Muscle of leg (tissue), 11 donors: Measurements from ENCODE around the gene HOXA11. TPM values are rescaled to one million over a fixed set of nuclear protein-coding genes. Genes with fewer than 3 reads are reported as not detected.

ENCODE experiments used
- DNase-seq: peaks from one replicate; pipeline ENCODE4 v3.0.0; 2013
- H3K27ac ChIP-seq: one replicate; pipeline ENCODE4 v1.5.1; 2013; ENCODE audit warnings: mild to moderate bottlenecking, low read length, control low read depth
- H3K27me3 ChIP-seq: one replicate; pipeline ENCODE4 v1.6.1; 2013; ENCODE audit warnings: low read length; ENCODE audit not compliant: control insufficient read depth, insufficient read depth
- H3K36me3 ChIP-seq: one replicate; pipeline ENCODE4 v1.6.1; 2013; ENCODE audit warnings: low read length; ENCODE audit not compliant: control insufficient read depth, insufficient read depth
- H3K4me1 ChIP-seq: one replicate; pipeline ENCODE4 v1.6.1; 2013; ENCODE audit warnings: low read length; ENCODE audit not compliant: control insufficient read depth, insufficient read depth
- H3K4me3 ChIP-seq: one replicate; pipeline ENCODE4 v1.5.1; 2013; ENCODE audit warnings: low read length, control low read depth
- H3K9me3 ChIP-seq: replicated peaks from 2 replicates; pipeline ENCODE4 v1.6.1; 2013; ENCODE audit warnings: low read depth, low read length; ENCODE audit not compliant: control insufficient read depth
- WGBS: methylation state at CpG from one replicate; pipeline ENCODE4 v1.1.5; 2013; ENCODE audit warnings: missing lambda C conversion rate; ENCODE audit not compliant: insufficient coverage; 5-methylcytosine and 5-hydroxymethylcytosine counted together
- polyA plus RNA-seq, 8 donors: library from polyadenylated mRNA; unstranded; fragments of 120-200 nt; gene quantifications; one replicate each; pipeline versions ENCODE4 v1.2.1 to v1.2.3, GENCODE V29; 2013; ENCODE audit warnings: inconsistent platforms in 1 of 8, low replicate concordance in 1 of 8; ENCODE audit not compliant: insufficient read length in 8 of 8, insufficient read depth in 1 of 8
- total RNA-seq: library from RNA; stranded (reverse); fragments of 120-200 nt; gene quantifications from one replicate; pipeline ENCODE4 v1.2.4, GENCODE V29; 2013

HOXA11 gene
- total and polyA plus RNA-seq, 9 donors = 2.0 to 12.0 (median 6.5) TPM

GRCh38 chr7:27207348-27207985 lies 22.4 kb upstream of the HOXA11 start:
- H3K27me3 ChIP-seq = peaks cover 89% of the 10 kb centered on the region
- no peak for DNase-seq
- no peak overlapping the region for H3K4me3 ChIP-seq
- WGBS = 50% methylated on average over 2 of the region's 7 CpGs
- H3K9me3 ChIP-seq = peaks cover 1% of the 10 kb centered on the region
- H3K27ac ChIP-seq = no peak overlapping the region
- no peaks in the 10 kb centered on the region for H3K36me3 ChIP-seq
- H3K4me1 ChIP-seq = peaks cover 17% of the 10 kb centered on the region

DNA sequence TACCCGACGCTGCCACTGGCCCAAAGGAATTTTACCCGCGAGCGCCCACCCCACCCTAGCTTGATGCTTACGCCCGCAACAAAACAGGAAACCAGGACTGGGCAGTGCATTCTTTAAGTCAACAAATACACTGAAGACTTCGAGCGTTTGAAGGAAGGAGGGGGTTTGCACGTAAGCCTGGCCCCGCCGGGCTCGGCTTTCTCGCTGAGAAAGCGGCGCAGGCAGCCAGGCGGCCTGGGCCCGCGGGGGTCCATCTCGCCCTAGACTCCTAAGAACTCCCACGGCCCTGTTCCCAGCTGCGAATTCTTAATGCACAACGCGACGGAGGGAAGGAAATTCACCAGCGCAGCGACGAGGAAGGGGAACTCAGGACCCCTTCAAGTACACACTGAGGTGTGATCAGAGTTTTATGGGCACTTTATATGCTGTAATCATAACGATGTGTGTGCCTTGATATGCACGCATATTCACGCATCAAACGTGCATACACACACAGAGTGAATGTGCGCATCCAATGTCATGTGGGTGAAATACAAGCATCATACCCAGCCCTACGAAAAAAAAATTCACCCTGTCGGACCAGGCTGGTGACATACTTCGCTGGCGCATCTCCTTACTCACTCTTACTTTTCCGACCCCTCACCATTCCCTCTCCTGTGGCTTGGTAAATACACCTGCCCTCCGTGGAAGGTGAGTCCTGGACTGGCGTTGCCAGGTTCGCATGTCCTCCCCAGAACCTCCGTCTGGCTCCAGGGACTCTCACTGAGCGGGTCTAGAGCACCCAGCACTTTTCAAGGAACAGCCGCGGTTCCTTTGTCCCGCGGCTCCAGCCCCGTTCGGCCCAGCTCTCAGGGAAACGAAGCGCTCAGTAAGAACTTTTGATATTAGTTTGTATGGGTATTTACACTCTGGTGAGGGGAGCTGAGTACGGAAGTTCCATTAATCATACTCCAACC lies 20.6 kb upstream of the HOXA11 start:
- no peaks in the 10 kb centered on the region for H3K9me3 ChIP-seq
- 9% methylated on average over 23 of the region's 52 CpGs for WGBS
- H3K27me3 ChIP-seq = peaks cover 92% of the 10 kb centered on the region
- no peak overlapping the region for H3K4me3 ChIP-seq
- peaks cover 27% of the 10 kb centered on the region for H3K4me1 ChIP-seq
- no peak overlapping the region for H3K27ac ChIP-seq
- H3K36me3 ChIP-seq = no peaks in the 10 kb centered on the region
- no peak for DNase-seq

- Histone ChIP-seq H3K27me3 (peaks cover 91% of the 10 kb centered on the region), H3K9me3 (no peaks in the 10 kb centered on the region), H3K4me1 (peaks cover 29% of the 10 kb centered on the region), H3K27ac (no peak overlapping the region), H3K4me3 (peak overlapping the region; percentile 1), H3K36me3 (no peaks in the 10 kb centered on the region)
- 4% methylated on average over 41 of the region's 41 CpGs for WGBS
- DNase-seq = peak; percentile 49
These were observed 19.9 kb upstream of the HOXA11 start for GRCh38 chr7:27204851-27205322.

DNA sequence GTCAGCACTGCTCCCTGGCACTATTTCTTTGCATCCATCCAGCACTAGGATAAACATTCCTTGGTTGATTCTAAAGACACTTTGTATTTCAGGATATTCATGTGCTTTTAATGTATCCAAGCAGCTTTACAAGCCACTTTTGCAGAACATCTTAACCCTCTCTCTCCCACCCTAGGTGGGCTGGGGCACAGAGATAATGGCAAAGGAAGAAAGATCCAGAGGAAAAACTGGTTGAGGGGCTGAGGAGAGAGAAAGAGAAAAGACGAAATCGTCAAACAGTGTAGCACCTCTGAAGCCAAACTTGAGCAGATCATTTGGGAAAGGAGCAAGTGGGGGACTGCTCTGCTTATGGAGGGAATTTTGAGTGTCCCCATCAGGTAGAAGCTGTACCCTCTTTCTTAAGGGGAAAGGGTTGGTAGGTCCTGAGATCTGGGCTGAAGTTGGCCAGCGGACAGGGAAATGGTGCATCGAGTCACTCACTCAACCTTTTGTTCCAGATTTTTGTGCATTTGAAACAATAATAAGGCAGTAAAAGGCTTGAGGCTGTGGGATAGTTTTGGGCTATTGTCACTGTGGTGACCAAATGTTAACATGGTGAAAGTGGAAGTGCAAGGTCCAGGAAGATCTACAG lies 19.0 kb upstream of the HOXA11 start:
- Histone ChIP-seq H3K36me3 (no peaks in the 10 kb centered on the region), H3K4me3 (no peak overlapping the region), H3K4me1 (peaks cover 31% of the 10 kb centered on the region), H3K27ac (no peak overlapping the region), H3K27me3 (peaks cover 87% of the 10 kb centered on the region), H3K9me3 (no peaks in the 10 kb centered on the region)
- DNase-seq = no peak
- 44% methylated on average over 2 of the region's 4 CpGs for WGBS

- no peaks in the 10 kb centered on the region for H3K36me3 ChIP-seq
- H3K27ac ChIP-seq = no peak overlapping the region
- no peak for DNase-seq
- no peak overlapping the region for H3K4me3 ChIP-seq
- H3K4me1 ChIP-seq = peaks cover 37% of the 10 kb centered on the region
- WGBS = 42% methylated on average over 9 of the region's 10 CpGs
- H3K9me3 ChIP-seq = no peaks in the 10 kb centered on the region
- H3K27me3 ChIP-seq = peaks cover 87% of the 10 kb centered on the region
These were observed 18.4 kb upstream of the HOXA11 start for GRCh38 chr7:27203365-27203953.

DNA sequence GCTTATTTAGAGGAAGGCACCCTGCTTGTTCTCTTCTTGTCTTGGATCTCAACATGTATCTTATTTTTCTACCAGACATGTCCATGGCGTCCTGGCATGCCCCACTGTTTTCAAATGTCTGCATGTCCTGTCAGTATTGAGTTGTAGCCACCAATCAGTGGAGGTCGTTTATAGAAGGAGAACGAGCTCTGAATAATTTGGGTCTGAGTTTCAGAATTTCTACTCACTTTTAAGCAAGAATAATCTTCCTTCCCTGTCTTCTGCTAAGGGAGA lies 17.8 kb upstream of the HOXA11 start:
- Histone ChIP-seq H3K27me3 (peaks cover 87% of the 10 kb centered on the region), H3K4me1 (peaks cover 37% of the 10 kb centered on the region)

GRCh38 chr7:27202018-27202861 lies 17.2 kb upstream of the HOXA11 start:
- 26% methylated on average over 21 of the region's 30 CpGs for WGBS
- Histone ChIP-seq H3K4me3 (no peak overlapping the region), H3K36me3 (no peaks in the 10 kb centered on the region), H3K9me3 (no peaks in the 10 kb centered on the region), H3K27ac (no peak overlapping the region), H3K27me3 (peaks cover 88% of the 10 kb centered on the region), H3K4me1 (peaks cover 37% of the 10 kb centered on the region)
- no peak for DNase-seq

More for the DNA sequence above, 17.8 kb upstream of the HOXA11 start:
- Histone ChIP-seq H3K27ac (no peak overlapping the region), H3K36me3 (no peaks in the 10 kb centered on the region), H3K4me3 (no peak overlapping the region), H3K9me3 (no peaks in the 10 kb centered on the region)
- DNase-seq = no peak
- no CpG with 5 or more reads among the region's 3 CpGs for WGBS

- Histone ChIP-seq H3K36me3 (no peaks in the 10 kb centered on the region), H3K27ac (no peak overlapping the region), H3K4me1 (peaks cover 37% of the 10 kb centered on the region), H3K27me3 (peaks cover 87% of the 10 kb centered on the region), H3K9me3 (no peaks in the 10 kb centered on the region), H3K4me3 (no peak overlapping the region)
- DNase-seq = no peak
- 24% methylated on average over 4 of the region's 4 CpGs for WGBS
These were observed 16.6 kb upstream of the HOXA11 start for GRCh38 chr7:27201580-27202017.

GRCh38 chr7:27200761-27201579 lies 15.9 kb upstream of the HOXA11 start:
- H3K4me1 ChIP-seq = peaks cover 39% of the 10 kb centered on the region
- DNase-seq = peak; percentile 56
- no peak overlapping the region for H3K27ac ChIP-seq
- no peaks in the 10 kb centered on the region for H3K9me3 ChIP-seq
- H3K36me3 ChIP-seq = no peaks in the 10 kb centered on the region
- 23% methylated on average over 6 of the region's 14 CpGs for WGBS
- H3K4me3 ChIP-seq = peak overlapping the region; percentile 50
- H3K27me3 ChIP-seq = peaks cover 82% of the 10 kb centered on the region
